Measurements from ENCODE around the gene MMAB. TPM values are rescaled to one million over a fixed set of nuclear protein-coding genes. Genes with fewer than 3 reads are reported as not detected.
A peak's percentile ranks its signal among the peaks of the same experiment; 100 is the strongest.

Gene MMAB
- total RNA-seq, 2 donors from 2014 or later, result 13.9 to 25.5 TPM

GRCh38 chr12:109573914-109574244 is 575 bp upstream of the MMAB start:
- DNase-seq, result no peak
- H3K27me3 Mint-ChIP-seq (ENCODE audit: low read depth), result no peaks in the 10 kb centered on the region
- peaks cover 0 to 5% of the 10 kb centered on the region in 2 donors for H3K36me3 Mint-ChIP-seq (ENCODE audit: insufficient read depth in 2 of 2)
- peaks cover 21% of the 10 kb centered on the region for H3K4me1 Mint-ChIP-seq (ENCODE audit: low read depth)
- H3K27ac Mint-ChIP-seq, result peak overlapping the region; percentile 70
- no peaks in the 10 kb centered on the region for H3K9me3 Mint-ChIP-seq
- ATAC-seq (replicated peaks in 1 of 2), result no peak
- H3K4me3 Mint-ChIP-seq, result peak overlapping the region; percentile 90 to 95

DNA sequence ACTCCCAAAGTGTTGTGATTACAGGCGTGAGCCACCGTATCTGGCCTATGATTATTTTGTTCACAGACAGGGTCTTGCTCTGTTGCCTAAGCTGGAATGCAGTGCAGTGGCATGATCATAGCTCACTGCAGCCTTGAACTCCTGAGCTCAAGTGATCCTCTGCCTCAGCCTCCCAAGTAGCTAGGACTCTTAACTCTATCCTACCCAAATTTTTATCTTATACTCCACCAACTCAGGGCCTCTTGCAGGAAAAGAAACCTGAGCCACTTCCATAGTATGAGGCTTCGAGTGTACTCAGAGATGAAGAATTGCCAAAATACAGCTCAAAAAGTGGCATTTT is 828 bp downstream of the MMAB start:
- H3K4me3 Mint-ChIP-seq, result peak overlapping the region; percentile 90 to 95
- H3K4me1 Mint-ChIP-seq (ENCODE audit: low read depth), result peaks cover 21% of the 10 kb centered on the region
- peaks cover 0 to 4% of the 10 kb centered on the region in 2 donors for H3K36me3 Mint-ChIP-seq (ENCODE audit: insufficient read depth in 2 of 2)
- DNase-seq (no peak), ATAC-seq (replicated peaks in 1 of 2) (no peak)
- peak overlapping the region; percentile 94 for H3K27ac Mint-ChIP-seq
- H3K27me3 Mint-ChIP-seq (ENCODE audit: low read depth), result no peaks in the 10 kb centered on the region
- H3K9me3 Mint-ChIP-seq, result no peaks in the 10 kb centered on the region

DNA sequence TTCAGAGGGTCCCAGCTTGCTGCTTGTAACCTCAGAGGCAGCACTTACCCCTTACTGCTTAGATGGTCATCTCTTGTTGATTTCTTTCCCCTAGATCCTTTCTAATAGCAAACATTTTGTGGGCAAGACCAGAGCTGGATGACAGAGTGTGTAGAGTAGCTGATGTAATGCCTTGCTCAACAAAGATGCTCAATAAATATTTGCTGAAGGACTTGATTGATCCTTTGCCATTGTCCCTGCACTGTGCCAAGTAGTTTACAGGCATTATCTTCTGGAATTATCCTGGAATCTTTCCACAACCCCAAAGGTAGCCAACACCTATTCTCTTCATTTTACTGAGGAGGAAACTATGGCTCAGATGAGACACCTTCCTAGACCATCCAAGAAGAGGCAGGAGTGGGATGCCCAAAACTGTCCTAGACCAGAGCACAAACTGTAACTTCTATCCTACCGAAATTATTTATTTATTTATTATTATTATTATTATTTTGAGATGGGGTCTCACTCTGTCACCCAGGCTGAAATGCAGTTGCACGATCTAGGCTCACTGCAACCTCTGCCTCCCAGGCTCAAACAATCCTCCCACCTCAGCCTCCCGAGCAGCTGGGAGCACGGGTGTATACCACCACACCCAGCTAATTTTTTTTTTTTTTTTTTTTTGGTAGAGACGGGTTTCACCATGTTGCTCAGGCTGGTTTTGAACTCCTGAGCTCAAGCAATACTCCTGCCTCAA is 1.4 kb downstream of the MMAB start:
- DNase-seq, result no peak
- ATAC-seq (replicated peaks in 1 of 2), result no peak
- Mint-ChIP-seq H3K27me3 (ENCODE audit: low read depth) (no peaks in the 10 kb centered on the region), H3K36me3 (ENCODE audit: insufficient read depth in 2 of 2) (peaks cover 0 to 1% of the 10 kb centered on the region in 2 donors), H3K4me3 (peak overlapping the region; percentile 39 to 90), H3K9me3 (no peaks in the 10 kb centered on the region), H3K4me1 (ENCODE audit: low read depth) (peaks cover 21% of the 10 kb centered on the region), H3K27ac (no peak overlapping the region)

GRCh38 chr12:109568486-109568885 is 4.8 kb downstream of the MMAB start:
- ATAC-seq (replicated peaks in 1 of 2), result no peak

DNA sequence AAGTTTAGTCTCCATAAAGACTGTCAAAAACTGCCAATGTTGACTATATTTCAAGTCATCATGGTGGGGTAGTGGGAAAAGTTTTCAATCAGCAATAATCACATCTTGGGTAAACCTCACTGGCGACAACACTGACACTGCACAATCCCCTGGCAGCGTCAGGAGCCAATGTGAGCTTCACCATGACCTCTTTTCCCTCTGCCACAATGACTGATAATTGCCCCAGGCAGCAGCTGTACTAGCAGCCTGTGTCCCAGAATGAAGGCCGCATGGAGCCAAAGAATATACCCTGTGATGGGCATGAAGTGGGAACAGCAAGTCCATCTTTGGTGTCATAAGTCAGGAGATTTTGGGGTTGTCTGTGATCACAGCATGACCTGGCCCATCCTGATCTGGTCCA is 5.3 kb downstream of the MMAB start:
- Mint-ChIP-seq H3K27ac (no peak overlapping the region), H3K27me3 (ENCODE audit: low read depth) (no peaks in the 10 kb centered on the region), H3K4me1 (ENCODE audit: low read depth) (peaks cover 8% of the 10 kb centered on the region), H3K36me3 (ENCODE audit: insufficient read depth in 2 of 2) (peaks cover 0 to 1% of the 10 kb centered on the region in 2 donors), H3K4me3 (no peak overlapping the region), H3K9me3 (no peaks in the 10 kb centered on the region)
- DNase-seq, result no peak
- ATAC-seq (replicated peaks in 1 of 2), result no peak

More at GRCh38 chr12:109568486-109568885, 4.8 kb downstream of the MMAB start:
- no peak for DNase-seq
- Mint-ChIP-seq H3K9me3 (no peaks in the 10 kb centered on the region), H3K4me3 (no peak overlapping the region), H3K4me1 (ENCODE audit: low read depth) (peaks cover 10% of the 10 kb centered on the region), H3K27ac (no peak overlapping the region), H3K27me3 (ENCODE audit: low read depth) (no peaks in the 10 kb centered on the region), H3K36me3 (ENCODE audit: insufficient read depth in 2 of 2) (peaks cover 0 to 1% of the 10 kb centered on the region in 2 donors)

- ATAC-seq (replicated peaks in 1 of 2), result no peak
- Mint-ChIP-seq H3K36me3 (ENCODE audit: insufficient read depth in 2 of 2) (peaks cover 2 to 4% of the 10 kb centered on the region in 2 donors), H3K9me3 (peaks cover 0 to 2% of the 10 kb centered on the region in 2 donors), H3K4me3 (no peak overlapping the region), H3K4me1 (ENCODE audit: low read depth) (peaks cover 1% of the 10 kb centered on the region), H3K27me3 (ENCODE audit: low read depth) (no peaks in the 10 kb centered on the region), H3K27ac (no peak overlapping the region)
- DNase-seq, result no peak
Observed at GRCh38 chr12:109567296-109567695, 6.0 kb downstream of the MMAB start.

DNA sequence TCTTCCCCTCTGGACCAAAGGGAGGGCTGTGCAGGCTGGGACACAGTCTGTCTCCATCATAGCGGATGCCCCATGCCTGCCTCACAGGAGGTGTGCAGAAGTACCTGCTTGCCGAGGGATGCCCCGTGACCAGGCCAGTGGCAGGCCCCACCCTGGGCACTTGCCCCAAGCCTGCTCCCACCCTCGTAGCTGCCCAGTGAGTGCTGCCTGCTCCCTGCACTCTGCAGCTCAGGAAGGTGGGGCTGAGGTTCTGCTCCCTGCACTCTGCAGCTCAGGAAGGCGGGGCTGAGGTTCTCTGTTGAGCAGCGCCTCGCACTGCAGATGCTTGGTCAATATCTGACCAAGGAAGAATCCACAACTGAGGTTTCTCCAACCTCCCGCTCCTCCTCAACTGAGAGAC is 6.9 kb downstream of the MMAB start:
- Mint-ChIP-seq H3K4me3 (no peak overlapping the region), H3K27ac (no peak overlapping the region), H3K9me3 (peaks cover 2% of the 10 kb centered on the region in 2 donors), H3K36me3 (ENCODE audit: insufficient read depth in 2 of 2) (peaks cover 2 to 11% of the 10 kb centered on the region in 2 donors), H3K4me1 (ENCODE audit: low read depth) (no peaks in the 10 kb centered on the region), H3K27me3 (ENCODE audit: low read depth) (no peaks in the 10 kb centered on the region)
- ATAC-seq (replicated peaks in 1 of 2) (no peak), DNase-seq (no peak)

GRCh38 chr12:109563291-109564284 is 9.7 kb downstream of the MMAB start:
- no peak overlapping the region for H3K4me3 Mint-ChIP-seq
- no peaks in the 10 kb centered on the region for H3K27me3 Mint-ChIP-seq (ENCODE audit: low read depth)
- H3K4me1 Mint-ChIP-seq (ENCODE audit: low read depth), result no peaks in the 10 kb centered on the region
- DNase-seq (no peak), ATAC-seq (replicated peaks in 1 of 2) (no peak)
- peaks cover 2 to 10% of the 10 kb centered on the region in 2 donors for H3K36me3 Mint-ChIP-seq (ENCODE audit: insufficient read depth in 2 of 2)
- peaks cover 2% of the 10 kb centered on the region in 2 donors for H3K9me3 Mint-ChIP-seq
- no peak overlapping the region for H3K27ac Mint-ChIP-seq

DNA sequence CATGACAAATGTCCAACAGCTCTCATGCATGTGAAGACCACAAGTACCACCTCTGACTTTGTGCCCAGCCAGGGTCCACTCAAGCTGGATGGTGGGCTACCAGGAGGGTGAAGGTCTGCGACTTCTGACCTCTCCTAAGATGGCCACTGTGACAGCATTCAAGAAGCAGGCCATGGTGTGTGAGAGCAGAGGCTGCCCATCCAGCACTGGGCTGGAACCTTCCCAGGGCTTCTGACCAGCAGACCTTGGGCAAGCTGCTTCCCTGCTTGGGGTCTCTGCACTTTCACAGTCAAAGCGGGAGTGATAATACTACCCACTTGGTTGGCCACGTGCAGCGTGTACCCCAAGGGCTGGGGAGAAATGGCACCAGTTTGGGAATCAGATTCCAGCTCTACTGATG is 10.4 kb downstream of the MMAB start:
- ATAC-seq (replicated peaks in 1 of 2), result no peak

GRCh38 chr12:109561711-109562030 is 11.6 kb downstream of the MMAB start:
- Mint-ChIP-seq H3K27me3 (ENCODE audit: low read depth) (no peaks in the 10 kb centered on the region), H3K4me3 (no peak overlapping the region), H3K36me3 (ENCODE audit: insufficient read depth in 2 of 2) (peaks cover 2 to 10% of the 10 kb centered on the region in 2 donors), H3K27ac (no peak overlapping the region), H3K4me1 (ENCODE audit: low read depth) (no peaks in the 10 kb centered on the region), H3K9me3 (peaks cover 2% of the 10 kb centered on the region in 2 donors)
- DNase-seq (no peak), ATAC-seq (replicated peaks in 1 of 2) (no peak)

More for the DNA sequence above, 10.4 kb downstream of the MMAB start:
- no peak for DNase-seq
- no peaks in the 10 kb centered on the region for H3K4me1 Mint-ChIP-seq (ENCODE audit: low read depth)
- no peaks in the 10 kb centered on the region for H3K27me3 Mint-ChIP-seq (ENCODE audit: low read depth)
- no peak overlapping the region for H3K27ac Mint-ChIP-seq
- H3K4me3 Mint-ChIP-seq, result no peak overlapping the region
- H3K9me3 Mint-ChIP-seq, result peaks cover 2% of the 10 kb centered on the region in 2 donors
- peaks cover 2 to 10% of the 10 kb centered on the region in 2 donors for H3K36me3 Mint-ChIP-seq (ENCODE audit: insufficient read depth in 2 of 2)

- H3K36me3 Mint-ChIP-seq (ENCODE audit: insufficient read depth in 2 of 2), result peaks cover 2 to 10% of the 10 kb centered on the region in 2 donors
- H3K27me3 Mint-ChIP-seq (ENCODE audit: low read depth), result no peaks in the 10 kb centered on the region
- no peak overlapping the region for H3K27ac Mint-ChIP-seq
- DNase-seq, result no peak
- peaks cover 2% of the 10 kb centered on the region in 2 donors for H3K9me3 Mint-ChIP-seq
- ATAC-seq (replicated peaks in 1 of 2), result no peak
- H3K4me3 Mint-ChIP-seq, result no peak overlapping the region
- no peaks in the 10 kb centered on the region for H3K4me1 Mint-ChIP-seq (ENCODE audit: low read depth)
Observed at GRCh38 chr12:109560867-109561710, 12.2 kb downstream of the MMAB start.

GRCh38 chr12:109559601-109560000 is 13.7 kb downstream of the MMAB start:
- Mint-ChIP-seq H3K27ac (no peak overlapping the region), H3K4me1 (ENCODE audit: low read depth) (no peaks in the 10 kb centered on the region), H3K36me3 (ENCODE audit: insufficient read depth in 2 of 2) (peaks cover 2 to 10% of the 10 kb centered on the region in 2 donors), H3K9me3 (peaks cover 2% of the 10 kb centered on the region in 2 donors), H3K4me3 (no peak overlapping the region), H3K27me3 (ENCODE audit: low read depth) (no peaks in the 10 kb centered on the region)
- DNase-seq (no peak), ATAC-seq (replicated peaks in 1 of 2) (no peak)

- Mint-ChIP-seq H3K27ac (no peak overlapping the region), H3K4me3 (no peak overlapping the region), H3K27me3 (ENCODE audit: low read depth) (no peaks in the 10 kb centered on the region), H3K36me3 (ENCODE audit: insufficient read depth in 2 of 2) (peaks cover 2 to 10% of the 10 kb centered on the region in 2 donors), H3K9me3 (peaks cover 2% of the 10 kb centered on the region in 2 donors), H3K4me1 (ENCODE audit: low read depth) (no peaks in the 10 kb centered on the region)
- ATAC-seq (replicated peaks in 1 of 2), result no peak
- DNase-seq, result no peak
Observed at GRCh38 chr12:109559200-109559505, 14.2 kb downstream of the MMAB start.
